Heart left ventricle (tissue), 16 donors: ENCODE results near the gene IL2RA. TPM values are rescaled to one million over a fixed set of nuclear protein-coding genes. Genes with fewer than 3 reads are reported as not detected.
"Not testable (repeated sequence)": the region's sequence is repeated elsewhere in the genome, so short reads cannot be mapped to it uniquely, and the experiment has no call there.

Experiments
- ATAC-seq, 4 donors: fragments of 200-7000 bp; cut with Tn5 transposase; one replicate each; pipeline ENCODE4 v1.9.1; 2020 to 2022; ENCODE audit warnings: moderate library complexity in 4 of 4, mild to moderate bottlenecking in 3 of 4, moderate number of reproducible peaks in 1 of 4
- DNase-seq, 5 donors: peaks; one replicate each; pipeline ENCODE4 v3.0.0-alpha.2; 2020
- H3K27ac ChIP-seq, 12 donors: fragments of 200-600 bp; sonication (generic) in 4 of 12; one replicate each; pipeline versions ENCODE4 v1.5.0 to v1.8.0; 2016 to 2022; ENCODE audit warnings: mild to moderate bottlenecking in 2 of 12
- H3K27me3 ChIP-seq, 9 donors: fragments of 200-600 bp; sonication (generic) in 2 of 9; one replicate each; pipeline versions ENCODE4 v1.5.1 to v1.8.0; 2016 to 2022; ENCODE audit warnings: mild to moderate bottlenecking in 3 of 9
- H3K36me3 ChIP-seq, 9 donors: fragments of 200-600 bp; sonication (generic) in 2 of 9; one replicate each; pipeline versions ENCODE4 v1.5.0 to v1.8.0; 2018 to 2022; ENCODE audit warnings: mild to moderate bottlenecking in 2 of 9
- H3K4me1 ChIP-seq, 12 donors: fragments of 200-600 bp; sonication (generic) in 4 of 12; one replicate each; pipeline versions ENCODE4 v1.5.0 to v1.8.0; 2016 to 2022; ENCODE audit warnings: mild to moderate bottlenecking in 3 of 12
- H3K4me3 ChIP-seq, 12 donors: fragments of 200-600 bp; sonication (generic) in 4 of 12; one replicate each; pipeline versions ENCODE4 v1.5.0 to v1.8.0; 2017 to 2022; ENCODE audit warnings: mild to moderate bottlenecking in 9 of 12, moderate library complexity in 4 of 12
- H3K9me3 ChIP-seq, 12 donors: fragments of 200-600 bp; sonication (generic) in 4 of 12; one replicate each; pipeline versions ENCODE4 v1.5.0 to v1.8.0; 2016 to 2022; ENCODE audit warnings: mild to moderate bottlenecking in 1 of 12
- POLR2A ChIP-seq, 2 donors: fragments of 450-650 bp; IDR thresholded peaks; one replicate each; pipeline ENCODE4 v1.6.1; 2017; ENCODE audit warnings: antibody characterized with exemption in 2 of 2, mild to moderate bottlenecking in 2 of 2, moderate library complexity in 2 of 2
- WGBS, 4 donors: extraction: QIAGEN DNeasy Blood & Tissue Kit in 2 of 4; methylation state at CpG; one replicate each; pipeline versions ENCODE4 v1.1.5 to v1.1.7; 2013 to 2018; 5-methylcytosine and 5-hydroxymethylcytosine counted together
- intact Hi-C, 10 donors: fragments of 100-400 bp; cut with DNase I; formaldehyde crosslinking; loops; one replicate each; pipeline versions ENCODE4 v1.11.1 to v1.14.2; 2022
- polyA plus RNA-seq, 2 donors: library from polyadenylated mRNA; stranded (reverse); fragments of 200-250 nt; gene quantifications; one replicate each; pipeline ENCODE4 v1.2.3, GENCODE V29; 2013
- total RNA-seq, 9 donors: library from RNA; depleted of rRNA in 2 of 9; stranded (reverse); fragments of >200 nt in 2 of 9; fragmentation: NEBNext Ultra II Directional in 3 of 9; extraction: Animal tissue kit (Norgen Biotek cat#: 25700) in 3 of 9; gene quantifications; one replicate each; pipeline versions ENCODE4 v1.1.0 to v1.2.4, GENCODE V29; 2016 to 2023
- TF ChIP-seq, protein P1 (sequence below), 12 donors: fragments of 200-600 bp; sonication (generic) in 4 of 12; IDR thresholded peaks; one replicate each; pipeline versions ENCODE4 v1.5.0 to v1.8.0; 2018 to 2022; ENCODE audit warnings: antibody characterized with exemption in 12 of 12, mild to moderate bottlenecking in 5 of 12
- donor health status: ischemic (EF 13 %, LVEDD 7.1; RV severe dilation, severe dysfunction).
- donor health status: healthy with polysubstance abuse.
- donor health status: DM: no; HTN: yes; CAD: no.
- donor health status: DM: no; HTN: no; CAD: no.
- donor health status: ischemic (EF 25% LVEDD 6.9; RV normal size, moderate dysfunction).
- donor health status: ischemic (EF 25% LVEDD 5.7; RV mildly dilated, moderate dysfunction).
- donor health status: healthy.
- donor health status: DM: yes; HTN: yes; CAD: no.
- donor health status: ischemic (EF 35%, LVEDD 5.7; RV mildly dilated, moderate dysfunction).
- donor health status: nonischemic (EF 11% LVEDD 7.7; RV severe dilation, severe dysfunction).
- donor health status: DM: yes; HTN: yes; CAD: no.
- donor health status: PGD.
- donor health status: ischemic (EF 29% LVEDD 5.4; RV normal size, mild dysfunction).
- donor health status: nonischemic (EF 23%, LVEDD 6.1; RV moderate dilation, normal function).

The IL2RA gene
- total and polyA plus RNA-seq, 11 donors: 0.11 to 11.1 (median 0.90) TPM; not detected in 1

DNA sequence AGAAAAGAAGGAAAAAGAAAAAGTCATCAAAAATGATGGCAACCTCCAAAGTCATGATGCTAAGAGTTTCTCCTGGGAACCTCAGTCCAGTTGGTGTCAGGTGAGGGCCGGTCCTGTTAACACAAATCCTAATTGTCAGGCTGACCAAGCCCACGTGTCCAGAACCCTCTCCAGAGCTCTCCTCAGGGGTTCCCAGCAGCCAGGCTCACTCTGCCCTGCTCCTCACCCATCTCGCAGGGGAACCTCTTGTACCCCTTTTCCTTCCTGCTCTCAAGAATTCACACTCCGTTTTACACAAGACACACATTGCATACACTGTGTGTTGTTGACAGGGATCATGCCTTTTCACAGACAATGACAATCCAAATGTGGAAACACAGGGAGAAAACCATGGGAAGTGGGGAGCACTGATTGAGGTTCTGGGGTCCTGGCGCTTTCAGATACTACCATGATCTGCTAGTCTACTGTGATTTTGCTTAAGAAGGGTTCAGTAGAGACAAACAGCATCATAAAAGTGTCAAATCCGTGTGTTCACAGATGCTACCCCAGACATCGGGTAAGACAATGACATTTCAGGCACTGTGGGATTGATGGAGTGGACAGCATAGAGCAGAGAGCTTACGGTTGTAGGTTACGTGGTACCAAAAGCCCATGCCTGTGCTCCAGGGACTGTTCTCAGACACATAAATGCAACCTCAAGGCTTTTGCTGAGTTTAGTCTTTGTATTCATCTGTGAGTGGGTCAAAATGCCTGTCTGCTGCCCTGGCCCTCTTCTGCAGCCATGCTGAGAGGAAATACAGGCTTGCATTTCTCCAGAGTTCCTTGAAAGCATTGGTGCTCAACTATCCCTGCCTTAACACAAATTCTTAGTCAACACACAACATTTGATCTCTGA is 16.0 kb downstream of the IL2RA start:
- Histone ChIP-seq H3K4me3 (no peak overlapping the region), H3K4me1 (peaks cover 0 to 33% (median 3%) of the 10 kb centered on the region in 12 donors), H3K27ac (no peak overlapping the region), H3K9me3 (no peaks in the 10 kb centered on the region), H3K36me3 (no peaks in the 10 kb centered on the region), H3K27me3 (peaks cover 0 to 4% (median 0%) of the 10 kb centered on the region in 9 donors)
- 69 to 78% (median 72%) methylated on average over 9 of the region's 9 CpGs for WGBS, 4 donors
- ATAC-seq (no peak), DNase-seq (peak in 1 of 5 donors; percentile 1)
- TF ChIP-seq, protein P1, sequence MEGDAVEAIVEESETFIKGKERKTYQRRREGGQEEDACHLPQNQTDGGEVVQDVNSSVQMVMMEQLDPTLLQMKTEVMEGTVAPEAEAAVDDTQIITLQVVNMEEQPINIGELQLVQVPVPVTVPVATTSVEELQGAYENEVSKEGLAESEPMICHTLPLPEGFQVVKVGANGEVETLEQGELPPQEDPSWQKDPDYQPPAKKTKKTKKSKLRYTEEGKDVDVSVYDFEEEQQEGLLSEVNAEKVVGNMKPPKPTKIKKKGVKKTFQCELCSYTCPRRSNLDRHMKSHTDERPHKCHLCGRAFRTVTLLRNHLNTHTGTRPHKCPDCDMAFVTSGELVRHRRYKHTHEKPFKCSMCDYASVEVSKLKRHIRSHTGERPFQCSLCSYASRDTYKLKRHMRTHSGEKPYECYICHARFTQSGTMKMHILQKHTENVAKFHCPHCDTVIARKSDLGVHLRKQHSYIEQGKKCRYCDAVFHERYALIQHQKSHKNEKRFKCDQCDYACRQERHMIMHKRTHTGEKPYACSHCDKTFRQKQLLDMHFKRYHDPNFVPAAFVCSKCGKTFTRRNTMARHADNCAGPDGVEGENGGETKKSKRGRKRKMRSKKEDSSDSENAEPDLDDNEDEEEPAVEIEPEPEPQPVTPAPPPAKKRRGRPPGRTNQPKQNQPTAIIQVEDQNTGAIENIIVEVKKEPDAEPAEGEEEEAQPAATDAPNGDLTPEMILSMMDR (IDR thresholded peaks at IDR 0.05): no peak
- no peak for TF ChIP-seq POLR2A (IDR thresholded peaks at IDR 0.05)
- intact Hi-C loops: loop anchor here in 1 of 10 donors (5.0 kb wide), 1 partner anchor 34 kb away; no protein-coding TSS in a partner anchor

DNA sequence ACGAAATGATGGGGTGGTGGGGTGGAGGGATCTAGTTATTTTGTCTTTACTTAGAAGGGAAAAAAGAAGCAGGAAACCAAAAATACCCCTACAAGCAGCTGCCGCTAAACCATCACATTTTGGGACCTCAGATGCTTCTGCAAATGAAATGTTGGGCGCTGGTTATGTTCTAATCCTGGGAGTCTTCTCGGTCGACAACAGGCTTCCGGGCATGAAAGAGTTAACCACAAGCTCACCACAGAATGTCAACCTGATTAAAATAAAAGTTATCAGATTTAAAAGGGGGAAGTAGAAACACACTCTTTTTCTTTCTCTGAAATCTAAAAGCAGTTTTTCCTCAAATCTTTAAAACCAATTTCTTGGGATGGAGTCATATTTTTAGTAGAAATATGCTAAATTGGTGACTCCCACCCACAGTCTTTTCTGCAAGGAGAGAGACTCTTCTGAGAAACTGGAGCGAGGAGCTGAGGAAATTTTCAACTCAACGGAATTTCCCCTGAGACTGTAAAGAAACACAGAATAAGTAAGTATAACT is 16.8 kb downstream of the IL2RA start:
- no peak for DNase-seq
- H3K9me3 ChIP-seq: no peaks in the 10 kb centered on the region
- TF ChIP-seq, protein P1 (IDR thresholded peaks at IDR 0.05): no peak
- no peak for TF ChIP-seq POLR2A (IDR thresholded peaks at IDR 0.05)
- intact Hi-C loops: loop anchor here in 1 of 10 donors (5.0 kb wide), 1 partner anchor 33 kb away; no protein-coding TSS in a partner anchor
- no peaks in the 10 kb centered on the region for H3K36me3 ChIP-seq
- WGBS, 4 donors: 55 to 65% (median 63%) methylated on average over 8 of the region's 8 CpGs
- peaks cover 0 to 25% (median under 1%) of the 10 kb centered on the region in 12 donors for H3K4me1 ChIP-seq
- no peak for ATAC-seq
- H3K4me3 ChIP-seq: no peak overlapping the region
- H3K27me3 ChIP-seq: peaks cover 0 to 4% (median 0%) of the 10 kb centered on the region in 9 donors
- H3K27ac ChIP-seq: no peak overlapping the region

DNA sequence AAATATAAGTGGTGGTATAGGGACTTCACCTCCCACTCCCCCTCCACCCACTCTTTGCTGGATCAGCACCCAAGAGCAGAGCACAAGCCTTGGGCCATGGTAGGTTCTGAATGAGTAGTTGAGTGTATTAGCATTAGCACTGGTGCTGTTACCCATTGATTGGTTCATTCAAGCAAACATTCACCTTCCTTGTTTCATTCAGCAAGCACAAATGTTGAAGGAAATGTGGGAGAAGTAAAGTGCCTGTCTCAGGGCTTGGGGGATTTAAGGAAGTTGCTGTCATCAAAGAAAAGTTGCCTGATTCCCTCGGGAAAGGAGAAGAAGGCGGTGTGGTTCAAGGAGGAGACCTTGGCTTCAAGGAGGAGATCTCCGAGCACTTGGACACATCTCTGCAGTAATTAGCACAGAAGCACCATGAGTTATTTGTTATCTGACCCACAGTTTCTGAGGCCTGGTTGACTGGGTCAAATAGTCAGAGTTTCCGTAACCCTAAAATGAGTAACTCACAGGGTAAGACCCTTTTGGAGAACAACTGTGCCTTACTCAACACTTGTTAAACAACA is 17.3 kb downstream of the IL2RA start:
- no peaks in the 10 kb centered on the region for H3K9me3 ChIP-seq
- no peak for TF ChIP-seq POLR2A (IDR thresholded peaks at IDR 0.05)
- TF ChIP-seq, protein P1 (IDR thresholded peaks at IDR 0.05): no peak
- H3K4me3 ChIP-seq: no peak overlapping the region
- peaks cover 0 to 20% (median 0%) of the 10 kb centered on the region in 12 donors for H3K4me1 ChIP-seq
- H3K36me3 ChIP-seq: no peaks in the 10 kb centered on the region
- H3K27me3 ChIP-seq: peaks cover 0 to 4% (median 0%) of the 10 kb centered on the region in 9 donors
- 73 to 83% (median 76%) methylated on average over 4 of the region's 4 CpGs for WGBS, 4 donors
- peak in 1 of 5 donors; percentile 0 for DNase-seq
- intact Hi-C loops: loop anchor here in 1 of 10 donors (5.0 kb wide), 1 partner anchor 33 kb away; no protein-coding TSS in a partner anchor
- ATAC-seq: no peak
- H3K27ac ChIP-seq: no peak overlapping the region

DNA sequence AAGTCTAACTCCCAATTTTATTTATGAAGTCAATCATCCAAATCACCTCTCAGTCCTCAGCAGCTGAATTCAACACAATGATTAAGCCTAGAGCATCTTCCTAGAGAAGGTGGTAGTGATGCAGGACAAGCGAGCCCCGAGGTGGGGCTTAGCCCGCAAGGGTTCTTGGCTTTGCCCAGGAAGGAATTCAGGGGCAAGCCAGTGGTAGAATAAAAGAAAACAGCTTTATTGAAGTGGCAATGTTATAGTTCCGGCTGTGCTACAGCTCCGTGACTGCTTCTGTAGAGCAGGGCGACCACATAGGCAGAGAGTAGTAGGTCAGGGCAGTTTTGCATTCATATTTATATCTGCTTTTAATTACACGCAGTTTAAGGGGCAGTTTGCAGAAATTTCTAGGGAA is 18.1 kb downstream of the IL2RA start:
- peaks cover 0 to 4% (median 0%) of the 10 kb centered on the region in 9 donors for H3K27me3 ChIP-seq
- no peaks in the 10 kb centered on the region for H3K36me3 ChIP-seq
- intact Hi-C loops: no loop called here
- DNase-seq (no peak), ATAC-seq (no peak)
- H3K27ac ChIP-seq: no peak overlapping the region
- H3K4me3 ChIP-seq: no peak overlapping the region
- H3K4me1 ChIP-seq: peaks cover 0 to 17% (median 0%) of the 10 kb centered on the region in 12 donors
- WGBS, 4 donors: 81 to 91% (median 82%) methylated on average over 7 of the region's 7 CpGs
- TF ChIP-seq, protein P1 (IDR thresholded peaks at IDR 0.05): no peak
- TF ChIP-seq POLR2A (IDR thresholded peaks at IDR 0.05): no peak
- peaks cover 0 to 7% (median 0%) of the 10 kb centered on the region in 12 donors for H3K9me3 ChIP-seq

DNA sequence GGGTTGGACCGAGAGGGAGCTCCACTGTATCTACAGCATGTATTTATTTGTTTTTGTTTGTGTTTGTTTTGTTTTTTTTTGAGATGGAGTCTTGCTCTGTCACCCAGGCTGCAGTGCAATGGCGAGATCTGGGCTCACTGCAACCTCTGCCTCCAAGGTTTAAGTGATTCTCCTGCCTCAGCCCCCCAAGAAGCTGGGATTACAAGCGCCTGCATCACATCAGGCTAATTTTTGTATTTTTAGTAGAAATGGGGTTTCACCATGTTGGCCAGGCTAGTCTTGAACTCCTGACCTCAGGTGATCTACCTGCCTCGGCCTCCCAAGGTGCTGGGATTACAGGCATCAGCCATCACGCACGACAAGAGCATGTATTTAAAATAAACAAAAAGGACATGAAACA is 18.8 kb downstream of the IL2RA start:
- H3K27me3 ChIP-seq, H3K9me3 ChIP-seq, H3K36me3 ChIP-seq, intact Hi-C loops, ATAC-seq, H3K4me3 ChIP-seq, H3K27ac ChIP-seq: not testable (repeated sequence)
- DNase-seq: peak in 1 of 5 donors; percentile 0
- WGBS, 4 donors: 86 to 90% (median 89%) methylated on average over 6 of the region's 6 CpGs
- H3K4me1 ChIP-seq: peaks cover 0 to 17% (median 0%) of the 10 kb centered on the region in 12 donors
